Endothelial cell (in vitro differentiated cells): ENCODE results near the gene CDRT4. TPM values are rescaled to one million over a fixed set of nuclear protein-coding genes. Genes with fewer than 3 reads are reported as not detected.

Experiments used
- DNase-seq: peaks from one replicate; pipeline ENCODE4 v3.0.0; 2021; ENCODE audit warnings: low spot score
- H3K27ac Mint-ChIP-seq: one replicate; pipeline ENCODE4 v1.8.0; 2021; ENCODE audit warnings: mixed read lengths, inconsistent platforms; ENCODE audit not compliant: unreplicated experiment
- H3K27me3 Mint-ChIP-seq: one replicate; pipeline ENCODE4 v1.8.0; 2021; ENCODE audit warnings: mild to moderate bottlenecking, moderate library complexity, mixed read lengths, inconsistent platforms; ENCODE audit not compliant: unreplicated experiment
- H3K36me3 Mint-ChIP-seq: one replicate; pipeline ENCODE4 v1.8.0; 2021; ENCODE audit warnings: mild to moderate bottlenecking, low read depth, mixed read lengths, inconsistent platforms; ENCODE audit not compliant: unreplicated experiment
- H3K4me1 Mint-ChIP-seq: one replicate; pipeline ENCODE4 v1.8.0; 2021; ENCODE audit warnings: mild to moderate bottlenecking, mixed read lengths, inconsistent platforms; ENCODE audit not compliant: unreplicated experiment
- H3K4me3 Mint-ChIP-seq: one replicate; pipeline ENCODE4 v1.8.0; 2021; ENCODE audit warnings: mild to moderate bottlenecking, mixed read lengths, inconsistent platforms; ENCODE audit not compliant: unreplicated experiment
- H3K9me3 Mint-ChIP-seq: one replicate; pipeline ENCODE4 v1.8.0; 2021; ENCODE audit warnings: mixed read lengths, inconsistent platforms; ENCODE audit not compliant: unreplicated experiment
- CTCF ChIP-seq: fragments of 200-600 bp; sonication (generic); IDR thresholded peaks from one replicate; pipeline ENCODE4 v1.5.0; 2021; ENCODE audit warnings: antibody characterized with exemption; ENCODE audit not compliant: unreplicated experiment
- total RNA-seq: library from RNA; stranded (reverse); fragmentation: NEBNext Ultra II Directional; extraction: Animal tissue kit (Norgen Biotek cat#: 25700); gene quantifications from one replicate; pipeline ENCODE4 v1.2.1, GENCODE V29; 2021; ENCODE audit not compliant: unreplicated experiment

Gene CDRT4
- total RNA-seq, 1 donor from 2014 or later = 11.7 TPM

GRCh38 chr17:15398291-15398690, 69.1 kb downstream of the CDRT4 start:
- no peak overlapping the region for H3K4me3 Mint-ChIP-seq
- H3K27me3 Mint-ChIP-seq = peaks cover 1% of the 10 kb centered on the region
- no peaks in the 10 kb centered on the region for H3K9me3 Mint-ChIP-seq
- TF ChIP-seq CTCF = no peak
- H3K36me3 Mint-ChIP-seq = no peaks in the 10 kb centered on the region
- H3K4me1 Mint-ChIP-seq = no peaks in the 10 kb centered on the region
- DNase-seq = no peak
- no peak overlapping the region for H3K27ac Mint-ChIP-seq

DNA sequence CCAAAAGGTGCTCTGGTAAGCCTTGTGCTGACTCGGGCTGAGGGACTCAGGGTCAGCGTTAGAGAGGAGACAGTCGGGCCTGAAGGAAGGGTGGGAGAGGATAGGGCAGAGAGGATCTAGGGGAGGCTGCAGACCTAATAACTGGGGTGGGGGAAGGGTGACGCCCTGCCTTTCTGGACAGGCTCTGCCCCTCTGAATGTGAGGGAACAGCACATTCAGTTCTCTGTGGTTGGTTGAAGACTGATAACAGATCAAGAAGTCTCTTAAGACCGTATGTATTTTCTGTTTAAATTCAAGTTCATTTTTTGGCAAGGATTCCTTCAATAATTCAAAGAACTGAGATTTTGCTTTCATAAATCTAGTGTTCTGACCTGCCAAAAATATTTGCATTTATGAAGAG, 69.8 kb downstream of the CDRT4 start:
- Mint-ChIP-seq H3K9me3 (no peaks in the 10 kb centered on the region), H3K27ac (no peak overlapping the region), H3K27me3 (peaks cover 3% of the 10 kb centered on the region), H3K36me3 (no peaks in the 10 kb centered on the region), H3K4me3 (no peak overlapping the region), H3K4me1 (no peaks in the 10 kb centered on the region)
- no peak for DNase-seq
- TF ChIP-seq CTCF = no peak

DNA sequence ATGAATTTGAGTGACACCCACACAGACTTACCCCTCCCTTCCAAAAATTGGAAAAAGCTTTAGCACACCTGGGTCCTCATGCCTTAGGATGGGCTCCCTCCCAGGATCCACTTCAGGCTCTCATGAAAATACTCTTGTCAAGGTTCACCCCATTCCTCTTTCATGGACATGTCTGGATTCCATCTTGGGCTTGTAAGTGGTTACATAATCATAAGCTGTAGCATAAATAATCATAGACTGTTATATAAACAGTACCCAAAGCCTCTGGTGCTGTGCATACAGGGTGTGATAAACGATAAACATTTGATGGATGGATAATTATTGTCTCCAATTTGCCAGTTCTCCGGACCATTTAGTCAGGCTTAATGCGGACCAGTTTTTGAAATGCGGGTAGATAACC, 72.3 kb downstream of the CDRT4 start:
- no peak overlapping the region for H3K27ac Mint-ChIP-seq
- peaks cover 6% of the 10 kb centered on the region for H3K36me3 Mint-ChIP-seq
- no peak for TF ChIP-seq CTCF
- H3K4me1 Mint-ChIP-seq = no peaks in the 10 kb centered on the region
- no peak for DNase-seq
- no peak overlapping the region for H3K4me3 Mint-ChIP-seq
- H3K9me3 Mint-ChIP-seq = no peaks in the 10 kb centered on the region
- peaks cover 5% of the 10 kb centered on the region for H3K27me3 Mint-ChIP-seq

GRCh38 chr17:15393414-15393813, 74.0 kb downstream of the CDRT4 start:
- Mint-ChIP-seq H3K27ac (no peak overlapping the region), H3K36me3 (peaks cover 8% of the 10 kb centered on the region), H3K9me3 (no peaks in the 10 kb centered on the region), H3K4me1 (no peaks in the 10 kb centered on the region), H3K4me3 (no peak overlapping the region), H3K27me3 (peaks cover 5% of the 10 kb centered on the region)
- no peak for DNase-seq
- no peak for TF ChIP-seq CTCF

DNA sequence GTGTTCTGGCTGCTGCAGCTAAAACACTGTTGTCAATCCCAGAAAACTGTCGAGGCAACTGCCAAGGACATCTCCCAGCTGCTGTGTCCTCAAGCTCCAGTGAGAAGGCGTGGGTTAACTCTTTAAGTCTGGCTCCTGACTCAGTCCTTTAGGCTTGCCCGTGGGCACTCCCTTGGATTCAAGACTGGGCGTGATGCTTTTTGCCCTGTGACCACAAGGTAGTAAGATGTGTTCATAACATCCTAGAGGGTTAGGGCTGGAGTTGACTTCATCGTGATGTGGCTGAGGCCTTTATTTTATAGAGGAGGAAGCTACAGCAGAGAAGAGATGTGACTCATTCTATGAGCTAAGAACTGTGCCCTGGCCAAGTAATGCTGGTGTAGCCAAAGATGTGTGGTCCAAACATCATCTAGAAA, 75.1 kb downstream of the CDRT4 start:
- Mint-ChIP-seq H3K36me3 (peaks cover 8% of the 10 kb centered on the region), H3K4me1 (no peaks in the 10 kb centered on the region)

More for the DNA sequence above, 75.1 kb downstream of the CDRT4 start:
- Mint-ChIP-seq H3K9me3 (no peaks in the 10 kb centered on the region), H3K27me3 (peaks cover 5% of the 10 kb centered on the region), H3K27ac (no peak overlapping the region), H3K4me3 (no peak overlapping the region)
- TF ChIP-seq CTCF = no peak
- no peak for DNase-seq
